Vagina (tissue), 2 donors: ENCODE data around the gene SIK2. TPM values are rescaled to one million over a fixed set of nuclear protein-coding genes. Genes with fewer than 3 reads are reported as not detected.
"Not testable (repeated sequence)": the region's sequence is repeated elsewhere in the genome, so short reads cannot be mapped to it uniquely, and the experiment has no call there.

Experiments used
- DNase-seq, 2 donors: peaks; one replicate each; pipeline ENCODE4 v3.0.0-alpha.2; 2017; ENCODE audit errors: extremely low spot score in 2 of 2
- H3K27ac ChIP-seq: fragments of 200-600 bp; sonication (generic); one replicate; pipeline ENCODE4 v1.5.1; 2019
- H3K27me3 ChIP-seq: fragments of 200-600 bp; sonication (generic); one replicate; pipeline ENCODE4 v1.5.1; 2019
- H3K36me3 ChIP-seq, 2 donors: fragments of 200-600 bp; sonication (generic); one replicate each; pipeline ENCODE4 v1.5.1; 2017 to 2019
- H3K4me1 ChIP-seq: fragments of 200-600 bp; sonication (generic); one replicate; pipeline ENCODE4 v1.5.1; 2019
- H3K4me3 ChIP-seq, 2 donors: fragments of 200-600 bp; sonication (generic); 1 replicate in 1 of 2; 2 replicates in 1 of 2; pipeline ENCODE4 v1.5.1; 2016 to 2019
- H3K9me3 ChIP-seq: fragments of 200-600 bp; sonication (generic); one replicate; pipeline ENCODE4 v1.5.1; 2019
- POLR2A ChIP-seq, 2 donors: fragments of 450-650 bp; IDR thresholded peaks; one replicate each; pipeline ENCODE4 v1.6.1; 2017; ENCODE audit warnings: antibody characterized with exemption in 2 of 2, mild to moderate bottlenecking in 2 of 2, moderate library complexity in 2 of 2
- POLR2AphosphoS5 ChIP-seq, 2 donors: sonication (generic); formaldehyde crosslinking; IDR thresholded peaks; one replicate each; pipeline ENCODE4 v1.9.0; 2017; ENCODE audit warnings: antibody characterized with exemption in 2 of 2, mild to moderate bottlenecking in 2 of 2, low read depth in 1 of 2; ENCODE audit not compliant: insufficient read depth in 1 of 2
- intact Hi-C: fragments of 100-400 bp; cut with DNase I; formaldehyde crosslinking; loops from one replicate; pipeline ENCODE4 v1.15.1; 2023
- total RNA-seq: library from RNA; depleted of rRNA; stranded (reverse); fragments of >200 nt; gene quantifications from one replicate; pipeline ENCODE4 v1.2.3, GENCODE V29; 2016
- TF ChIP-seq, protein P1 (sequence below), 3 experiments: fragments of 450-650 bp in 2 of 3; fragments of 200-600 bp in 1 of 3; sonication (generic) in 1 of 3; IDR thresholded peaks; one replicate each; pipeline ENCODE4 v1.5.1; 2017 to 2019; ENCODE audit warnings: antibody characterized with exemption in 3 of 3, mild to moderate bottlenecking in 2 of 3, moderate library complexity in 2 of 3

Gene SIK2
- total RNA-seq, 1 donor from 2014 or later: 16.7 TPM

DNA sequence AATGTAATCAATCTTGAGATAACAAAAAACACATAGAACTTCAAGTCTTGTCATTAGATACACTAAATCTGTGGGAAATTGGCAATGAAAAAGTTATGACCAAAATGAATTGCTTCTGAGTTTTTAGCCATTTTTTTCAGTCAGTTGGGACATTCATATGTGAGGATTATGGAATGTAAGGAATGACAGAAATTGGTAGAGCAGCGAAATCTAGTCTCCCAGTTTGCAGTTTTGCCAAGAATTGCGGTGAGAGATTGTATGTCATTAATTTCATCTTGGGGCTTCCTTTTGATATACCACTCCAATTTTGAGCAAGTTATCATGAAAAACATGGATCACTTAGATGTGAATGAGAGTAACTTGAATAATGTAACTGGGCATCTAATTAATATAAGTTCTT, 49.9 kb downstream of the SIK2 start:
- Histone ChIP-seq H3K4me1 (no peaks in the 10 kb centered on the region), H3K36me3 (no peaks in the 10 kb centered on the region), H3K4me3 (no peak overlapping the region), H3K27ac (no peak overlapping the region), H3K9me3 (no peaks in the 10 kb centered on the region), H3K27me3 (no peaks in the 10 kb centered on the region)
- TF ChIP-seq POLR2AphosphoS5 (IDR thresholded peaks at IDR 0.05; ENCODE audit: insufficient read depth in 1 of 2, low read depth in 1 of 2) (no peak), POLR2A (IDR thresholded peaks at IDR 0.05) (no peak)
- TF ChIP-seq, protein P1, sequence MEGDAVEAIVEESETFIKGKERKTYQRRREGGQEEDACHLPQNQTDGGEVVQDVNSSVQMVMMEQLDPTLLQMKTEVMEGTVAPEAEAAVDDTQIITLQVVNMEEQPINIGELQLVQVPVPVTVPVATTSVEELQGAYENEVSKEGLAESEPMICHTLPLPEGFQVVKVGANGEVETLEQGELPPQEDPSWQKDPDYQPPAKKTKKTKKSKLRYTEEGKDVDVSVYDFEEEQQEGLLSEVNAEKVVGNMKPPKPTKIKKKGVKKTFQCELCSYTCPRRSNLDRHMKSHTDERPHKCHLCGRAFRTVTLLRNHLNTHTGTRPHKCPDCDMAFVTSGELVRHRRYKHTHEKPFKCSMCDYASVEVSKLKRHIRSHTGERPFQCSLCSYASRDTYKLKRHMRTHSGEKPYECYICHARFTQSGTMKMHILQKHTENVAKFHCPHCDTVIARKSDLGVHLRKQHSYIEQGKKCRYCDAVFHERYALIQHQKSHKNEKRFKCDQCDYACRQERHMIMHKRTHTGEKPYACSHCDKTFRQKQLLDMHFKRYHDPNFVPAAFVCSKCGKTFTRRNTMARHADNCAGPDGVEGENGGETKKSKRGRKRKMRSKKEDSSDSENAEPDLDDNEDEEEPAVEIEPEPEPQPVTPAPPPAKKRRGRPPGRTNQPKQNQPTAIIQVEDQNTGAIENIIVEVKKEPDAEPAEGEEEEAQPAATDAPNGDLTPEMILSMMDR (IDR thresholded peaks at IDR 0.05): no peak
- intact Hi-C loops: no loop called here
- no peak for DNase-seq

DNA sequence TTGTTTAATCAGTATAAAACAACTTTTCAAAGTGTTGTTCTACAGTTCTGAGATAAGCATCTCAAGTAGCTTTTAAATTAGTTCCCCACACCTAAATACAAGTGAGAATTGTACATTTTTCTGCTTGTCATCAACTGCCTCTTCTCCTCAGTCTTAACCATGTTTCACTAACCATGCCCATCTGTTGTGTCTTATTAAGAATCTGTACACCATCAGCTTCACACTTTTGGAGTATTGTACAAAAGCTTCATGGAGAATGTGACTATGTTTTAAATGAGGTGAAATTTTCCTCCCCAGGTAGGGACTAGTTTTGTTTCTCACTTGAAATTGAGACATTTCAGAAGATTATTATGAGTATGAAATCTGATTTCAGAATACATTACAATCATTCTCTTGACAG, 52.4 kb downstream of the SIK2 start:
- H3K9me3 ChIP-seq: no peaks in the 10 kb centered on the region
- H3K27ac ChIP-seq: no peak overlapping the region
- H3K4me3 ChIP-seq: no peak overlapping the region
- intact Hi-C loops: no loop called here
- no peak for DNase-seq
- no peak for TF ChIP-seq POLR2A (IDR thresholded peaks at IDR 0.05)
- no peak for TF ChIP-seq POLR2AphosphoS5 (IDR thresholded peaks at IDR 0.05; ENCODE audit: insufficient read depth in 1 of 2, low read depth in 1 of 2)
- TF ChIP-seq, protein P1 (IDR thresholded peaks at IDR 0.05): no peak
- no peaks in the 10 kb centered on the region for H3K4me1 ChIP-seq
- H3K27me3 ChIP-seq: no peaks in the 10 kb centered on the region
- no peaks in the 10 kb centered on the region for H3K36me3 ChIP-seq

DNA sequence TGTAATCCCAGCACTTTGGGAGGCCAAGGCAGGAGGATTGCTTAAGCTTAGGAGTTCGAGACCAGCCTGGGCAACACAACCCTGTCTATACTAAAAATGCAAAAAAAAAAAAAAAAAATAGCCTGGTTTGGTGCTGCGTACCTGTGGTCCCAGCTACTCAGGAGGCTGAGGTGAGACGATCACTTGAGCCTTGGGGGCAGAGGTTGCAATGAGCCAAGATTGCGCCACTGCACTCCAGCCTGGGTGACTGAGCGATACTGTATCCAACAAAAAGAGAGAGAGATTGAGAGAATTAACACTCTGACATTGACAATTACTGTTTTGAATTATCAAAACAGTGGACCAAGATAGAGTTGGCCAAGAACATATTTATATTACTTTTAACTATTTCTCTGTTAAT, 53.7 kb downstream of the SIK2 start:
- Histone ChIP-seq H3K4me3 (no peak overlapping the region), H3K27ac (no peak overlapping the region), H3K9me3 (no peaks in the 10 kb centered on the region), H3K27me3 (no peaks in the 10 kb centered on the region), H3K36me3 (no peaks in the 10 kb centered on the region), H3K4me1 (no peaks in the 10 kb centered on the region)
- DNase-seq: no peak
- intact Hi-C loops: no loop called here
- no peak for TF ChIP-seq POLR2A (IDR thresholded peaks at IDR 0.05)
- TF ChIP-seq, protein P1 (IDR thresholded peaks at IDR 0.05): no peak
- TF ChIP-seq POLR2AphosphoS5 (IDR thresholded peaks at IDR 0.05; ENCODE audit: insufficient read depth in 1 of 2, low read depth in 1 of 2): no peak

GRCh38 chr11:111657905-111658304, 55.7 kb downstream of the SIK2 start:
- intact Hi-C loops, DNase-seq, H3K27ac ChIP-seq, H3K27me3 ChIP-seq, H3K9me3 ChIP-seq, H3K4me3 ChIP-seq, H3K36me3 ChIP-seq, H3K4me1 ChIP-seq: not testable (repeated sequence)

- H3K4me3 ChIP-seq, H3K36me3 ChIP-seq, DNase-seq, intact Hi-C loops, H3K27ac ChIP-seq, H3K4me1 ChIP-seq, H3K9me3 ChIP-seq, H3K27me3 ChIP-seq: not testable (repeated sequence)
These were observed 56.2 kb downstream of the SIK2 start for GRCh38 chr11:111658493-111658892.

GRCh38 chr11:111659201-111660115, 57.2 kb downstream of the SIK2 start:
- Histone ChIP-seq H3K9me3 (no peaks in the 10 kb centered on the region), H3K4me1 (peaks cover 9% of the 10 kb centered on the region), H3K27ac (no peak overlapping the region), H3K27me3 (no peaks in the 10 kb centered on the region), H3K36me3 (no peaks in the 10 kb centered on the region), H3K4me3 (no peak overlapping the region)
- DNase-seq: no peak
- intact Hi-C loops: no loop called here
- no peak for TF ChIP-seq POLR2AphosphoS5 (IDR thresholded peaks at IDR 0.05; ENCODE audit: insufficient read depth in 1 of 2, low read depth in 1 of 2)
- TF ChIP-seq POLR2A (IDR thresholded peaks at IDR 0.05): no peak
- TF ChIP-seq, protein P1 (IDR thresholded peaks at IDR 0.05): no peak
